ENCODE results near the gene ASAP2. TPM values are rescaled to one million over a fixed set of nuclear protein-coding genes. Genes with fewer than 3 reads are reported as not detected.

The ASAP2 gene
- total and polyA plus RNA-seq, 9 of the 15 experiments (the other 6 are each of a cell fraction or from before 2014, with no cell fraction given), result 0.06 to 4.3 (median 3.1) TPM

DNA sequence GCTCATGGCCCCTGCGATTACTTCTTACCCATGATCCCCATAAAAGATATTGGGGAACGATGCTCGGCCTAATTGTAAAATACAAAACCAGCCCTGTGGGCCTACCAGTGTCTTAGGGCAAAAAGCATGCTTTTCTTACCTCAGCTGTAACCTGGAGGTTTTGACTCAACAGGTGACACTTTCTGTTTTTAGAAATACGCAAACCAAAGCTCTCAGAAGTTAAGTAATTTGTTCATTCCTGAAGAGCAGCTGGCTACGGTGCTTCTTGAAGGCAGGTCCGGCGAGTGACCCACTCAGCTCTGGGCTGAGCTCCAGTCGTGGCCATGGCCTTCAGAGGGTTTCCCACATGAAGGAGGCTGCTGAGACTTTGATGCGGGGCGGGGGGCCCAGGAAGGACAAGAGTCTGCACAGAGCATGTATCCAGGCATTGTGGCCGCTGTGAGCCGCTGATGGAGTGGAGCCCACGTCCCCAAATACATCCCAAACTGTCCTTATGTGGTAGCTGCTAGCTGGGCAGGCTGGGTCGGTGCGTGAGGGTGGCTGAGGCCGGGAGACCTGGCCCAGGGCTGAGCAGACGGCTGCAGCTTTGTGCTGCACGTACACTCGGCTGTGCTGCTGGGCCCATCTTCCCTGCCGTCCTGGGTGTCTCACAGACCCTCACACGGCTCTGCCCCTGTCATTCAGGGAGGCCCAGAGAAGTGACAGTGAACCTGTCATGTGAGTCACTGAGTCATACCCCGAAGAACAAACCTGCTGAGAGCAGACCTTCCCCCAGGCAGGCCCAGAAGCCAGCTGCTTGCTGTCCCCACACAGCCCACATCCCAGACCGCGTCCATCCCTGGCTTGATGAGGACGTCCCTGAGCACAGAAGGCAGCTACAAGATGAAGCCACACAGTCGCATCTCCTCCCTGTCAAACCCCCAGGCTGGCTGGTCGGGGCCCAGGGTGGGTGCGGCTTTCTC is 182.6 kb downstream of the ASAP2 start:
- FAIRE-seq (no peak), ATAC-seq (peak; percentile 15; the same call in 2 of the 3 replicates), DNase-seq (ENCODE audit: extremely low read depth in 1 of 4, low spot score in 3 of 4) (no peak)
- no peaks in the 10 kb centered on the region for H3K79me2 ChIP-seq (ENCODE audit: control insufficient read depth, insufficient read depth, low read length)
- TF ChIP-seq ZNF143 (CRISPR knock-in tag; IDR thresholded peaks at IDR 0.05) (no peak), JUND (IDR thresholded peaks at IDR 0.05; ENCODE audit: borderline replicate concordance, low read depth, low read length) (0 out of 2 replicates have a peak, but pooled peaks have one; percentile 15), JUND (tag; IDR thresholded peaks at IDR 0.05; ENCODE audit: borderline replicate concordance, low read depth, low read length) (no peak), SNIP1 (IDR thresholded peaks at IDR 0.05; ENCODE audit: low read depth) (no peak), FOSL1 (tag; conservative IDR thresholded peaks at IDR 0.05) (0 out of 2 replicates have a peak, but pooled peaks have one; percentile 37)
- no peaks in the 10 kb centered on the region for H3K9me3 ChIP-seq (replicated peaks; ENCODE audit: control insufficient read depth, insufficient read depth, low read depth, low read length)
- no peak overlapping the region for H3K4me3 ChIP-seq
- ChIA-PET CTCF (ENCODE audit: low intra/inter-chr PET ratio) (interaction anchor here (0.5 kb wide), 1 partner anchor 246 kb away, joined by 3 read pairs; no protein-coding TSS in a partner anchor), POLR2A (interaction anchor here (1.3 to 4.7 kb wide), 2 partner anchors 11 to 12 kb away, joined by 5 to 16 read pairs; no protein-coding TSS in a partner anchor)
- no peak overlapping the region for H3K4me2 ChIP-seq (ENCODE audit: insufficient read depth, low read length)
- no peaks in the 10 kb centered on the region for H3K36me3 ChIP-seq (ENCODE audit: control insufficient read depth, insufficient read depth, low read length)
- no TSS peak for BruUV-seq (replicated peaks)
- H2AFZ ChIP-seq (ENCODE audit: low read depth, low read length), result no peak overlapping the region
- H3K9me1 ChIP-seq (ENCODE audit: control insufficient read depth, insufficient read depth, low read length), result no peaks in the 10 kb centered on the region
- H3K27me3 ChIP-seq (ENCODE audit: control insufficient read depth in 2 of 2, insufficient read depth in 2 of 2, low read length in 2 of 2), result no peaks in the 10 kb centered on the region
- H3K27ac ChIP-seq (ENCODE audit: extremely low read depth, low read depth, low read length), result no peak overlapping the region
- peak overlapping the region in 1 of 2 experiments; percentile 80; a peak in 2 of 4 replicates for H3K9ac ChIP-seq (ENCODE audit: insufficient read depth in 1 of 2, low read depth in 2 of 2, low read length in 2 of 2)
- in situ Hi-C loops (cut with MboI), result no loop called here
- peaks cover 2 to 13% of the 10 kb centered on the region in 2 experiments; a peak in 3 of 5 replicates for H3K4me1 ChIP-seq (replicated peaks in 1 of 2; ENCODE audit: control insufficient read depth in 2 of 2, insufficient read depth in 2 of 2, low read length in 2 of 2)
- intact Hi-C loops (cut with micrococcal nuclease), result no loop called here
- 53% methylated on average over 27 of the region's 28 CpGs for WGBS (ENCODE audit: insufficient coverage, low coverage, missing lambda C conversion rate)
- no peaks in the 10 kb centered on the region for H4K20me1 ChIP-seq (replicated peaks; ENCODE audit: control insufficient read depth, insufficient read depth, low read length)
